ENCODE measurements around the gene ASCL2.

ASCL2 gene

GRCh38 chr11:2256293-2256913 is 14.0 kb downstream of the ASCL2 start:
- POLR2A ChIA-PET, result no interaction called here
- no peak for DNase-seq (ENCODE audit: extremely low spot score)
- CTCF ChIA-PET, result no interaction called here
- TF ChIP-seq, protein P1, sequence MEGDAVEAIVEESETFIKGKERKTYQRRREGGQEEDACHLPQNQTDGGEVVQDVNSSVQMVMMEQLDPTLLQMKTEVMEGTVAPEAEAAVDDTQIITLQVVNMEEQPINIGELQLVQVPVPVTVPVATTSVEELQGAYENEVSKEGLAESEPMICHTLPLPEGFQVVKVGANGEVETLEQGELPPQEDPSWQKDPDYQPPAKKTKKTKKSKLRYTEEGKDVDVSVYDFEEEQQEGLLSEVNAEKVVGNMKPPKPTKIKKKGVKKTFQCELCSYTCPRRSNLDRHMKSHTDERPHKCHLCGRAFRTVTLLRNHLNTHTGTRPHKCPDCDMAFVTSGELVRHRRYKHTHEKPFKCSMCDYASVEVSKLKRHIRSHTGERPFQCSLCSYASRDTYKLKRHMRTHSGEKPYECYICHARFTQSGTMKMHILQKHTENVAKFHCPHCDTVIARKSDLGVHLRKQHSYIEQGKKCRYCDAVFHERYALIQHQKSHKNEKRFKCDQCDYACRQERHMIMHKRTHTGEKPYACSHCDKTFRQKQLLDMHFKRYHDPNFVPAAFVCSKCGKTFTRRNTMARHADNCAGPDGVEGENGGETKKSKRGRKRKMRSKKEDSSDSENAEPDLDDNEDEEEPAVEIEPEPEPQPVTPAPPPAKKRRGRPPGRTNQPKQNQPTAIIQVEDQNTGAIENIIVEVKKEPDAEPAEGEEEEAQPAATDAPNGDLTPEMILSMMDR (IDR thresholded peaks at IDR 0.05; ENCODE audit: control extremely low read depth, extremely low read depth, low read depth, missing control alignments), result no peak

- CTCF ChIA-PET, result no interaction called here
- DNase-seq (ENCODE audit: extremely low spot score), result no peak
- TF ChIP-seq, protein P1 (IDR thresholded peaks at IDR 0.05; ENCODE audit: control extremely low read depth, extremely low read depth, low read depth, missing control alignments), result no peak
- POLR2A ChIA-PET, result no interaction called here
These were observed 18.4 kb downstream of the ASCL2 start for GRCh38 chr11:2252018-2252417.

DNA sequence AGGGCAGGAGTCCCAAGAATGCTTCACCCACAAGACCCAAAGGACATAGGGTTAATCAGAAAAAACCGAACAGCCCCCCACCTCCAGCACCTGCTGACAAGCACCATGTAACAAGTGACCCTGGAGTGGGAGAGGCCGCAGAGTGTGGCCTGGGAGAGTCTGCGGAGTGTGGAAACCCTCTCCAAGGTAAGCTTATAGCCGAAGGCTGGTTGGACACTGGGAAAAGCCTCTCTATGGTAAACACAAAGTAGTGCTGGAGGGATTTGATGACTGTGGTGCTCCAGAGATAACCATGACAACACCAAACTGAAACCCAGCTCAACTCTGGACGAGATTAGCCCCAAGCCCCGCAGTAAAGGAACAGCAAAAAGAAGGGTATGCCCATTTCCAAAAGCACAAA is 19.2 kb downstream of the ASCL2 start:
- CTCF ChIA-PET, result no interaction called here
- no peak for DNase-seq (ENCODE audit: extremely low spot score)
- POLR2A ChIA-PET, result no interaction called here
- TF ChIP-seq, protein P1 (IDR thresholded peaks at IDR 0.05; ENCODE audit: control extremely low read depth, extremely low read depth, low read depth, missing control alignments), result no peak

DNA sequence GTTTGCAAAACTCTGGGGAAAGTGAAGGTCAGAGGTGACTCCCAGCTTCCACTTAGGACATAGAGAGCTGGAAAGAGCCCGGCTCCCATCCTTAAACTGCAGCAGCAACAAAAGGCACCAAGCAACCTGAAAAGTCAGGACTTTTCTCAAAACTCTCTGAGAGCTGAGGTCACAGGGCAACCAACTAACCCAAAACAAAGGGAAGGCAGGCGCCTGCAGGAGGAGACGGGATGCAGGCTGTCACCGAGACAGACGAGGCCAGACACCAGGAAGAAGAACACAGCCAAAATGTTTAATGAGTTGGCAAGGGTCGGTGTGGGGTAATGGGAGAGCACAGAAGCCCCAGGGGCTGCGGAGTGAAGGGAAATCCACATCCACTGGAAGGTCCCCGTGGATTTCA is 19.9 kb downstream of the ASCL2 start:
- TF ChIP-seq, protein P1 (IDR thresholded peaks at IDR 0.05; ENCODE audit: control extremely low read depth, extremely low read depth, low read depth, missing control alignments), result no peak
- POLR2A ChIA-PET, result no interaction called here
- CTCF ChIA-PET, result no interaction called here
- no peak for DNase-seq (ENCODE audit: extremely low spot score)

GRCh38 chr11:2250041-2250440 is 20.3 kb downstream of the ASCL2 start:
- ChIA-PET CTCF (no interaction called here), POLR2A (no interaction called here)
- DNase-seq (ENCODE audit: extremely low spot score), result no peak
- TF ChIP-seq, protein P1 (IDR thresholded peaks at IDR 0.05; ENCODE audit: control extremely low read depth, extremely low read depth, low read depth, missing control alignments), result no peak

DNA sequence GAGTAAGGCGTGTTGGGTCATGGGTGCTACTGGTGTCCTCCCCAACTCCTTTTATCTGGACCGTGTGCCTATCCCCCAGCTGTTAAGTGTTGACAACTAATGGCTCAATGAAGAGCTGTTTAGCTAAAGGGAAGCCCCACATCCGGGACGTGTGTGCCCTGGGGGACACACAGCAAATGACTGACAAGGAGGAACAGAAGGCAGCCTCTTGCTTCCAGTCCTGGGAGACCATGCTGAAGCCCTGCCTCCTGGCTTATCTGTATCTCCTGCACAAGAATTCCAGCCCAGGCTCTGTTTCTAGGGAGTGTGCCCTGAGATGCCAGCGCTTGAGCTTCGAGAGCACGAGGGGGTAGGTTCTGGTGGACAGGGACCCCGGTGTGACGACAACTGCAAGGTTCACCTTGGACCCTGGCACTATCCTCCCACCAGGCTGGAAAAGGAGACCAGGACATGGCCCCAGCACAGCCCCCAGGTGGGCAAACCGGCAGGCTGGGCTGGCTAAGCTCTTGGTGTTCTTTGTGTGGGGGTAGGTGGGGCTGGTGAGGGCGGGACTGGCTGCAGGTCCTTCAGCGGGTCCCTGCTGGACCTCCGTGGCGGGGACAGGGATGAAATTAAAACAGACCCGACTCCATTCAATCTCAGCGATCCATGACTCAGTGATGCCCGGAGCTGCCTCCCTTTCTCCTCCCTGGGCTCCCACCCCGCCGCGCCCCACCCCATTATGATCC is 21.0 kb downstream of the ASCL2 start:
- TF ChIP-seq, protein P1 (IDR thresholded peaks at IDR 0.05; ENCODE audit: control extremely low read depth, extremely low read depth, low read depth, missing control alignments), result no peak
- no peak for DNase-seq (ENCODE audit: extremely low spot score)
- POLR2A ChIA-PET, result no interaction called here
- CTCF ChIA-PET, result no interaction called here
